Loucy (cell line): ENCODE measurements around the gene IFNW1.

Experiments
- CTCF ChIP-seq: fragments of 200-600 bp; sonication (generic); conservative IDR thresholded peaks from 2 replicates; pipeline ENCODE4 v1.5.1; 2014; ENCODE audit warnings: mild to moderate bottlenecking, antibody characterized with exemption, low read length
- EZH2phosphoT487 ChIP-seq: fragments of 200-600 bp; IDR thresholded peaks from 2 replicates; pipeline ENCODE4 v1.6.1; 2018; ENCODE audit warnings: antibody characterized with exemption, mild to moderate bottlenecking, moderate library complexity, borderline replicate concordance

- TF ChIP-seq EZH2phosphoT487 (no peak), CTCF (0 out of 2 replicates have a peak, but pooled peaks have one; percentile 19)
These were observed 5.9 kb downstream of the IFNW1 start for GRCh38 chr9:21135736-21136135.
